Muscle layer of colon (tissue), 2 donors: ENCODE measurements around the gene RTP1.

Experiments used
- H3K27ac ChIP-seq: one replicate; pipeline ENCODE4 v1.7.0; 2013; ENCODE audit warnings: low read depth, mild to moderate bottlenecking, low read length, moderate library complexity
- H3K27me3 ChIP-seq, 2 donors: one replicate each; pipeline ENCODE4 v1.7.0; 2013; ENCODE audit warnings: low read length in 2 of 2, mild to moderate bottlenecking in 2 of 2; ENCODE audit not compliant: insufficient read depth in 2 of 2, control insufficient read depth in 1 of 2
- H3K36me3 ChIP-seq: one replicate; pipeline ENCODE4 v1.7.0; 2013; ENCODE audit warnings: mild to moderate bottlenecking, low read length; ENCODE audit not compliant: insufficient read depth
- H3K4me1 ChIP-seq: one replicate; pipeline ENCODE4 v1.7.0; 2013; ENCODE audit warnings: mild to moderate bottlenecking, low read length; ENCODE audit not compliant: insufficient read depth
- H3K4me3 ChIP-seq, 2 donors: one replicate each; pipeline ENCODE4 v1.7.0; 2013; ENCODE audit warnings: low read length in 2 of 2, low read depth in 1 of 2, mild to moderate bottlenecking in 1 of 2, moderate library complexity in 1 of 2
- H3K9ac ChIP-seq: one replicate; pipeline ENCODE4 v1.7.0; 2013; ENCODE audit warnings: low read length
- H3K9me3 ChIP-seq: one replicate; pipeline ENCODE4 v1.7.0; 2013; ENCODE audit warnings: mild to moderate bottlenecking, low read length
- donor health status: abdominal sarcoma.
- donor health status: Adenocarcinoma of cecum.

Gene RTP1

DNA sequence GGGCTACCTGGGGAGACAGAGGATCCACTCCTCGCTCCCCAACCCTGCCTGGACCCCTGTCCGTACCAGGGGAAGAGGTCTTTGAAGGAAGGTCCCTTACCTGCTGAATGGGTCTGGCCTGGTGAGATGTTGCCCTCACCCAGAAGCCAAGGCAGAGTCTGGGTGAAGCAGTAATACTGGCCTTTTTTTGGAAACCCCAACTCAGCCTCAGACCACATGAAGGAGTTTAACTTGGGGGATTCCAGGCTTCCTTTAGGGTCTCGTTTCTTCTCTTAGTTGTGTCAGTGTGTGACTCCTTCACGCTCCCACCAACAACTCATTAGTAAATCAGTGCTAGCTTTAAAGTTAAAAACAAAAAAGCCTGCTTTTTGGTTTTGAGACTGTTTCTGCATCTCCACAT is 45.6 kb downstream of the RTP1 start:
- Histone ChIP-seq H3K9me3 (no peaks in the 10 kb centered on the region), H3K9ac (no peak overlapping the region), H3K27ac (no peak overlapping the region), H3K36me3 (peaks cover 12% of the 10 kb centered on the region), H3K4me1 (no peaks in the 10 kb centered on the region), H3K4me3 (no peak overlapping the region), H3K27me3 (no peaks in the 10 kb centered on the region)

DNA sequence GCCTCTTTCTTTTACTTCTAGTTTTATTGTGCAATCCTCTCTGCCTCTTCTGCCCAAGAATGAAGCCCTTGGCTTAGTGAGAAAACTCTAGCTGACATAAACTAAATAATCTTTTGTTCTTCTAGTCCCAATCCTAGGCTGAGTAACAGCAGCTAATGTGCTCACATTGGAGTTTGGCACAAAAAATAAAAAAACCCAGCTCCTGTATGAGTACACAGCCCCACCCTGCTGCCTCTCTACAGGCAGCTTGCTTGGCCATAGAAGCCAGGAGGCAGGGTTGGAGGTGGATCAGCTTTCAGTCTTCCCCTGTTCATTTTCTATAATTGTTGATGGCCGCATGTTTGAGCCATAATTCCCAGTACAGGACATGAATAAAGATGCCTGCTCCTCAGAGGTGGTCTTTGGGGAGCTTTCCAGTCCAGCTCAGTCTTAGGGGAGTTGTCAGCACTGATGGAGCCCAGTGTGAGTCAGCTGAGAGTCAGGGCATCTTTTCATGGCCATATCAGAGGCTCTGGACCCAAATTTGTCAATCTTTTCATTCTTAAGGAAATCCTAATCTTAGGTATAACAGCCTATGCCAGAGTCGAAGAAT is 46.7 kb downstream of the RTP1 start:
- no peaks in the 10 kb centered on the region for H3K27me3 ChIP-seq
- peaks cover 12% of the 10 kb centered on the region for H3K36me3 ChIP-seq
- no peak overlapping the region for H3K9ac ChIP-seq
- H3K9me3 ChIP-seq = no peaks in the 10 kb centered on the region
- no peak overlapping the region for H3K4me3 ChIP-seq
- no peaks in the 10 kb centered on the region for H3K4me1 ChIP-seq
- H3K27ac ChIP-seq = no peak overlapping the region

DNA sequence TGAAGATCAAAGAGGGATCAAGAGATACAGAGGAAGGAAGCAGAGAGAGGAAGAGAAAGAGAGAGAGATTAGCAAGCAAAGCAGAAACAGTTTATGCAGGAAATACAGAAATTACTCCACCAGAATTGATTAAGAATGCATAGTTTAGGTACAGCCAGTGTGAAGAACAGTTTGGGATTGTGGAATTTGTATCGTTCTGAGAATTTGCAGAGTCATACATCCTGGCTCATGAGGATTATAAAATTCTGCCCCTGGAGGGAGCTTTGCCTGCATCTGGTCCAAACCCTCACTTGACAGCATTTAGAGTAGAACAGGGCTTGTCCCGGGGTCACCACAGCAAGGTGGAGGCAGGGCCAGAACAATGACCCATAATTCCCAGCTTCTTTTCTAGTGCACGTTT is 50.1 kb downstream of the RTP1 start:
- Histone ChIP-seq H3K4me1 (no peaks in the 10 kb centered on the region), H3K27ac (no peak overlapping the region), H3K9me3 (no peaks in the 10 kb centered on the region), H3K4me3 (no peak overlapping the region), H3K27me3 (no peaks in the 10 kb centered on the region), H3K9ac (no peak overlapping the region), H3K36me3 (peaks cover 17% of the 10 kb centered on the region)
